Heart left ventricle (tissue), 13 donors: ENCODE measurements around the gene SHROOM2.

Source experiments
- POLR2A ChIP-seq, 2 donors: fragments of 450-650 bp; IDR thresholded peaks; one replicate each; pipeline ENCODE4 v1.6.1; 2017; ENCODE audit warnings: antibody characterized with exemption in 2 of 2, mild to moderate bottlenecking in 2 of 2, moderate library complexity in 2 of 2
- TF ChIP-seq, protein P1 (sequence below), 12 donors: fragments of 200-600 bp; sonication (generic) in 4 of 12; IDR thresholded peaks; one replicate each; pipeline versions ENCODE4 v1.5.0 to v1.8.0; 2018 to 2022; ENCODE audit warnings: antibody characterized with exemption in 12 of 12, mild to moderate bottlenecking in 5 of 12
- donor health status: ischemic (EF 13 %, LVEDD 7.1; RV severe dilation, severe dysfunction).
- donor health status: DM: no; HTN: yes; CAD: no.
- donor health status: DM: no; HTN: no; CAD: no.
- donor health status: ischemic (EF 25% LVEDD 6.9; RV normal size, moderate dysfunction).
- donor health status: ischemic (EF 25% LVEDD 5.7; RV mildly dilated, moderate dysfunction).
- donor health status: ischemic (EF 35%, LVEDD 5.7; RV mildly dilated, moderate dysfunction).
- donor health status: nonischemic (EF 11% LVEDD 7.7; RV severe dilation, severe dysfunction).
- donor health status: DM: yes; HTN: yes; CAD: no.
- donor health status: PGD.
- donor health status: ischemic (EF 29% LVEDD 5.4; RV normal size, mild dysfunction).
- donor health status: nonischemic (EF 23%, LVEDD 6.1; RV moderate dilation, normal function).

DNA sequence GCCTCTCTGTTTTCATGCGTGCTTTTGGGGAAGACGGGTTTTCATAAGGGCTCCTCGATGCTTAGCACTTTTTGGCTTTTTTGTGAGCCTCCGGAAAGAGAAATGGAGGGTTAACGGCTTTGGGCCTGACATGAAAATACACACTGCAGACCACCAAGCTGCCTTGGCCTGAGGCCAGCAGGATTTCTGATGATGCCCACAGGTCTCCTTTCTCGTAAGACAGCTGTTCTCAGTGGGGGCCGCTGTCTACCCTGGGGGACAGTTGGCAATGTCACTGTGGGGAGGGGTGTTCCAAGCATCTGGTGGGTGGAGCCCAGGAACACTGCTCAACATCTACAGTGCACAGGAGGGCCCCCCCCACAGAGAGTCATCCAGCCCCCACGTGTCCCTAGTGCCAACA lies 151.5 kb downstream of the SHROOM2 start:
- TF ChIP-seq, protein P1, sequence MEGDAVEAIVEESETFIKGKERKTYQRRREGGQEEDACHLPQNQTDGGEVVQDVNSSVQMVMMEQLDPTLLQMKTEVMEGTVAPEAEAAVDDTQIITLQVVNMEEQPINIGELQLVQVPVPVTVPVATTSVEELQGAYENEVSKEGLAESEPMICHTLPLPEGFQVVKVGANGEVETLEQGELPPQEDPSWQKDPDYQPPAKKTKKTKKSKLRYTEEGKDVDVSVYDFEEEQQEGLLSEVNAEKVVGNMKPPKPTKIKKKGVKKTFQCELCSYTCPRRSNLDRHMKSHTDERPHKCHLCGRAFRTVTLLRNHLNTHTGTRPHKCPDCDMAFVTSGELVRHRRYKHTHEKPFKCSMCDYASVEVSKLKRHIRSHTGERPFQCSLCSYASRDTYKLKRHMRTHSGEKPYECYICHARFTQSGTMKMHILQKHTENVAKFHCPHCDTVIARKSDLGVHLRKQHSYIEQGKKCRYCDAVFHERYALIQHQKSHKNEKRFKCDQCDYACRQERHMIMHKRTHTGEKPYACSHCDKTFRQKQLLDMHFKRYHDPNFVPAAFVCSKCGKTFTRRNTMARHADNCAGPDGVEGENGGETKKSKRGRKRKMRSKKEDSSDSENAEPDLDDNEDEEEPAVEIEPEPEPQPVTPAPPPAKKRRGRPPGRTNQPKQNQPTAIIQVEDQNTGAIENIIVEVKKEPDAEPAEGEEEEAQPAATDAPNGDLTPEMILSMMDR (IDR thresholded peaks at IDR 0.05), result no peak
- no peak for TF ChIP-seq POLR2A (IDR thresholded peaks at IDR 0.05)
